GM12874 (cell line): ENCODE data around the gene STAM.

Experiments
- TF ChIP-seq, protein P1 (sequence below): IDR thresholded peaks from 2 replicates; pipeline ENCODE4 v1.5.1; 2011; ENCODE audit warnings: low read depth, mild to moderate bottlenecking, control low read depth, low read length, moderate library complexity; ENCODE audit not compliant: insufficient read depth

STAM gene

DNA sequence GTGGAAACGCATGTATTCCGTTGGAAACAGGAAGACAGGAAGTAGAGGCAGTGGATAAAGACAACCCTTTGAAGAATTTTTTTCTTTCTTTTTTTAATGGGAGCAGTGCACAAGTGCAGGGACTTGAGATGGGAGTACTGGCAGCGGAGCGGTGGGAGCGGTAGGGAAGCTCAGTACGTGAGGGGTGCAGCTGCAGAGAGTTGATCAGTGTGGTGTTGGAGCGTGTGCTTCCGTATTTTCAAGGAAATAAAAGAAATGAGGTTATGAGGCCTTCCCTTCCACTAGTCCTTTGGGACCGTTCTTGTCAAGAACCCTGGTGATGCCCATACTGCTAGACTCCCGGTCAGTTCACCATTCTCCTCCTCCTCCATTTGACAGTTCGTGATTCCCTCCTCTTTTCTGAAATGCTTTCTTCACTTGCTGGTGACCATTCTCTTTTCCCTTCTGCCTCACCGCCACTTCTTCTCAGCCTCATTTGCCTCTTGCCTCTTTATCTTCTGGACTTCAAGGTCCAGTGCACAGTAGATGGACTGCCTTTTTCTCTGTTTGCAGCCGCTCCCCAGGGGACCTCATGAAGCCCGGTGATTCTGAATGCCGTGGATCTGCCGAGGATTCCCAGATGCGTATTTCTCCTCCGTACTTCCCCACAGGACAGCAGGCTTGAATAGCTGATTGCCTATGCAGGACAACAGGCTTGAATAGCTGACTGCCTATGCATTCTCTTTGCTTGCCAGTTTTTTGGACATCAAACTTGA is 68.9 kb downstream of the STAM start:
- TF ChIP-seq, protein P1, sequence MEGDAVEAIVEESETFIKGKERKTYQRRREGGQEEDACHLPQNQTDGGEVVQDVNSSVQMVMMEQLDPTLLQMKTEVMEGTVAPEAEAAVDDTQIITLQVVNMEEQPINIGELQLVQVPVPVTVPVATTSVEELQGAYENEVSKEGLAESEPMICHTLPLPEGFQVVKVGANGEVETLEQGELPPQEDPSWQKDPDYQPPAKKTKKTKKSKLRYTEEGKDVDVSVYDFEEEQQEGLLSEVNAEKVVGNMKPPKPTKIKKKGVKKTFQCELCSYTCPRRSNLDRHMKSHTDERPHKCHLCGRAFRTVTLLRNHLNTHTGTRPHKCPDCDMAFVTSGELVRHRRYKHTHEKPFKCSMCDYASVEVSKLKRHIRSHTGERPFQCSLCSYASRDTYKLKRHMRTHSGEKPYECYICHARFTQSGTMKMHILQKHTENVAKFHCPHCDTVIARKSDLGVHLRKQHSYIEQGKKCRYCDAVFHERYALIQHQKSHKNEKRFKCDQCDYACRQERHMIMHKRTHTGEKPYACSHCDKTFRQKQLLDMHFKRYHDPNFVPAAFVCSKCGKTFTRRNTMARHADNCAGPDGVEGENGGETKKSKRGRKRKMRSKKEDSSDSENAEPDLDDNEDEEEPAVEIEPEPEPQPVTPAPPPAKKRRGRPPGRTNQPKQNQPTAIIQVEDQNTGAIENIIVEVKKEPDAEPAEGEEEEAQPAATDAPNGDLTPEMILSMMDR = no peak

DNA sequence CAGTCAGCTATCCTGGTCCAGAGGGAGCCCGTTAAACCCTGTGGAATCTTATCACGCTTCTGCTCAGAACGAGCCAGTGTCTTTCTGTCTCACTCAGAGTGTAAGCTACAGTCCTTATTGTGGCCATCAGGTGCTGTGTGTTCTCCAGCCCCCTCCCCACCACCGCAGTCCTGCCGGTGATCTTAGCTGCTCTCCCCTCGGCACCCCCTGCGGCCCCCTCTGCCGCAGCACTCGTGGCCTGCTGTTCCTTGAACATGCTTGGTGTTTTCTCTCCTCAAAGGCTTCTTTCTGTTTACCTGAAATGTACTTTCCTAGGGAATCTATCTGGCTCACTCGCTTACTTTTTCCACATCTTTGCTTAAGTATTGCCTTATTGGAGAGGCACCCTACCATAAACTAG is 69.8 kb downstream of the STAM start:
- TF ChIP-seq, protein P1 = no peak

DNA sequence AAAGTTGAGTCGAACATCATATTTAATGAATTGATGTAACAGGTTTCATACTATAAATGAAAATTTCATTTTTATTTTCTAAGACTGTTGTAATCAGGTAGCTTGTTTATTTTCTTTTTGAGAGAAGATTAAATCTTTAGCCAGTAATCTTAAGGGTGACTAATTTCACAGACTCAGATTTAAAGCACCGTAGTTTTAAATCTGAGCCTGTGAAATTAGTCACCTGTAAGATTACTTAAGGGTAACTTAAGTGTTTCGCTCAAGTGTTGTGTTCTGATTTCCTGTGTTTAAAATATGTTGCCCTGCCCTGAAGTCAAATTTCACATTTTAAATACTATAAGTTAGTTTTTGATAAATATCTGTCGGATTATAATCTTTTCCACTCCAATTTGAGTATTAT is 72.2 kb downstream of the STAM start:
- TF ChIP-seq, protein P1 = no peak

DNA sequence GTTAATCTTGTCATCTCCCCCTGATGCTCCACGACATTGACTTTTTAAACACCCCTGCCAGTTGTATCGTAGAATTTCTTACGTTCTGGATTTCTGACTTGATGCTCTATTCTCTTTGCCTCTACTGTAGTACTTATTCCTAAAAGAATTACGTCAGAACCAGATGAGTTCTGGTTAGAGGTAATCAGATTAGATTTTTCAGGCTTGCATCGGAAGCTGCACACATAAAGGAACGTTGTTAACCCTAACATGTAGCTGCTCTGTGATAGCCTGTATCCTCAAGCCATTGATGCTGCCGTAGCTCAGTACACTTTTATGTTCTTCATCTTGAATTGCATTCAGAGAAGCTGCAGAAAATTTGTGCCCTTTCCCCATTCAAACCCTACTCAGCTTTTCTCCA is 81.8 kb downstream of the STAM start:
- TF ChIP-seq, protein P1 = no peak

DNA sequence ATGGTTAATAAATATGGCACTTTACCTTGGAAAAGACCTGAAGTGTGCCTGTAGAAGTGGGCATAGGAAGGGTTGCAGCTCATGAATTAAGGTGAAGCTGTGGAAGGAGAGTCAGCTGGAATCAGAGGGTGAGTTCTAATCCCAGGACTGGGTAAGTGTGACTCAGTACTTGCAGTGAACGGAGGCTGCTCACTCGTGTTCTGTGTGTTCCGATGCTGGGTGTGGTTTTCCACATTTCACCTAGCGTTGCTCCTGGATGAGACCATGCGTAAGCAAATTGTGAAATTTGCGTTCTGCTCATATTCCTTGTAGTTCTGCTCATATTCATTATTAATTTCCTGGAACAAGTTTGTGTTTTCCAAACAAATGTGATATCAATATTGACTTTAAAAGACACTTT is 85.7 kb downstream of the STAM start:
- TF ChIP-seq, protein P1 = no peak

DNA sequence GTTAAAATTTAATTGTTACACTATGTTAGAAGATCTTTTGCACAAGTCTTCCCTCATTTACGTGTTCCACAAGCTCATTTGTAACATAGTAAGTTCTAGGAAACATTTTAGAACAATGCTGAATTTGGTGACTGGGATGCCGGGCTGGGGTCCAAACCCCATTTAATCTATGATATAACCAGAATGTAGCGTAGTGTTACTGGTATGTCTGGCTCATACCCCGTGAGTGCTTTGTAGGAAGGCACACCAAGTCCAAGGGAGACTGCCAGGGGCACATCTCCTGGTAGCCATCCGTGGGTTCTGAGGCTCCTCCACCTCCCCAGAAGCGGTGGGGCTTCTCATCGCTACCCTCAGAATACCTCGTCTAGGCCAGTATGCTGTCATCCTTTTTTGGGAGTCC is 86.7 kb downstream of the STAM start:
- TF ChIP-seq, protein P1 = no peak

DNA sequence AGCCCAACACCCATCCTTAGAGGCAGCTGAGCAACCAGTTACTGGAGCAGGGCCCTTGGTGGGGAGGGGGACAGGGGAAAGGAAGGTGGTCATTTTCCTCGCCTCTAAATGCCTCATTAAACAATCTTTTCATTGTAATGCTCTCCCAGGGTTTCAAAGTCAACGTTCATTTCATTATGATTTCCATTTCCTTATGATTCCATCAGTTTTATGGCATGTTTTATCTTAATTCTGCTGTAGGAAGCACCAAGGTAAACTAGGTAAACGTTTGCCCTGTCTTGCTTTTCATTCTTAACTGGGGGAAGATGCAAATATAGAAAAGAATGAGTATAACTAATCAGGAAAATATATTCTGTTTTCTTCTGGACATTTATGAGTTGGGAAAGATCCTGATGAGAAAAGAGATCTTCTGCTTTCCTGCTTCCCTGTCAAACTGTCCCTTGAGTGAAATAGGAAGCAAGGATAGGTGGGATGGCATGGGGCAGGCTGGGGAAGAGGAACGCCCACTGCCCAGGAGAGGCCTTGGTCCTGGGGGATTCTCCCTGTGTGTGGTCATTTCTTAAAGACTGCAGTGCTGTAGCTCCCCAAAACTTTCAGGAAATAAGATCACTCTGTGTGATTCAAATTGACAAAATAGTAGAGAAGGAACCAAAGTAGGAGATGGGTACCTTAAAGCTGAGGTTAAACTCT is 87.5 kb downstream of the STAM start:
- TF ChIP-seq, protein P1 = no peak
